ENCODE measurements around the gene SMIM41.

Gene SMIM41

DNA sequence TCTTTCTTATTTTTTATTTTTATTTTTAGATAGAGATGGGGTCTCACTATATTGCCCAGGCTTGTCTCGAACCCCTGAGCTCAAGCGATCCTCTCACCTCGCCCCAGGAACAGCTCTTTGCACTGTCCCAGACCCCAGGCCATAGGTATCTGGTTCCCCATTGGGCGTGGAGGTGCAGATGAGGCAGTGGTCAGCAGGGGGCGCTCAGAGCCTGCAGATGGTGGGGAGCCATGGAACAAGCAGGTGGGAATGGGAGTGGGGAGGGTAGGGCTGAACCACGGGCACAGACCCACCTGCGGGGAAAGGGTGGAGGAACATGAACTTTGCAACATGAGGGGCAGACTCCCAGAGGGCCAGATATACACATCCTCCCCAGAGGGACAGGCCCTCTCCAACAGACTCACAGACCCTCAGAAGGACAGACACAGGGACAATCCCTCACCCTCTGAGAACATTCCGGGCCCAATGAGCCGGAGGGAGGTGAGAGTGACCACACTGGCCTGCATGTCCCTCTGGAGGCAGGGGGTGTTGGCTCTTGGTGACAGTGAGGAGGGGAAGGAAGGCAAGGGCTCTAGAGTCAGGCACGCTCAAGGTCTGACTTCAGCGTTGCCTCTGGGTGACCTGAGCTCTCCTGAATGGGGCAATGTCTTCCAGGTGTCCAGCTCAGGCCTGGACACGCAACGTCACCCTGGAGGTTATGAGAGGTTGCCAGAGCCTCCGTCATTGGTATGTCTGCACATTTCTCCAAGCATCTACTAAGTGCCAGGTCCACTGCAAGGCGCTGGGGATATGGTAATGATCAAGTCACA is 77.5 kb downstream of the SMIM41 start:
- TF ChIP-seq, protein P1, sequence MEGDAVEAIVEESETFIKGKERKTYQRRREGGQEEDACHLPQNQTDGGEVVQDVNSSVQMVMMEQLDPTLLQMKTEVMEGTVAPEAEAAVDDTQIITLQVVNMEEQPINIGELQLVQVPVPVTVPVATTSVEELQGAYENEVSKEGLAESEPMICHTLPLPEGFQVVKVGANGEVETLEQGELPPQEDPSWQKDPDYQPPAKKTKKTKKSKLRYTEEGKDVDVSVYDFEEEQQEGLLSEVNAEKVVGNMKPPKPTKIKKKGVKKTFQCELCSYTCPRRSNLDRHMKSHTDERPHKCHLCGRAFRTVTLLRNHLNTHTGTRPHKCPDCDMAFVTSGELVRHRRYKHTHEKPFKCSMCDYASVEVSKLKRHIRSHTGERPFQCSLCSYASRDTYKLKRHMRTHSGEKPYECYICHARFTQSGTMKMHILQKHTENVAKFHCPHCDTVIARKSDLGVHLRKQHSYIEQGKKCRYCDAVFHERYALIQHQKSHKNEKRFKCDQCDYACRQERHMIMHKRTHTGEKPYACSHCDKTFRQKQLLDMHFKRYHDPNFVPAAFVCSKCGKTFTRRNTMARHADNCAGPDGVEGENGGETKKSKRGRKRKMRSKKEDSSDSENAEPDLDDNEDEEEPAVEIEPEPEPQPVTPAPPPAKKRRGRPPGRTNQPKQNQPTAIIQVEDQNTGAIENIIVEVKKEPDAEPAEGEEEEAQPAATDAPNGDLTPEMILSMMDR (IDR thresholded peaks at IDR 0.05; ENCODE audit: low read depth, low read length, missing control alignments), result peak; percentile 99
- no peaks in the 10 kb centered on the region for H3K27me3 ChIP-seq (replicated peaks)
- in situ Hi-C loops (cut with HindIII; ENCODE audit: low pct_ligation_motif_present, low sequenced_read_pairs), result no loop called here
- H3K4me3 ChIP-seq (ENCODE audit: low read depth, low read length), result no peak overlapping the region
- no peaks in the 10 kb centered on the region for H3K36me3 ChIP-seq (replicated peaks)
- H3K27ac ChIP-seq, result no peak overlapping the region
- DNase-seq, result no peak

DNA sequence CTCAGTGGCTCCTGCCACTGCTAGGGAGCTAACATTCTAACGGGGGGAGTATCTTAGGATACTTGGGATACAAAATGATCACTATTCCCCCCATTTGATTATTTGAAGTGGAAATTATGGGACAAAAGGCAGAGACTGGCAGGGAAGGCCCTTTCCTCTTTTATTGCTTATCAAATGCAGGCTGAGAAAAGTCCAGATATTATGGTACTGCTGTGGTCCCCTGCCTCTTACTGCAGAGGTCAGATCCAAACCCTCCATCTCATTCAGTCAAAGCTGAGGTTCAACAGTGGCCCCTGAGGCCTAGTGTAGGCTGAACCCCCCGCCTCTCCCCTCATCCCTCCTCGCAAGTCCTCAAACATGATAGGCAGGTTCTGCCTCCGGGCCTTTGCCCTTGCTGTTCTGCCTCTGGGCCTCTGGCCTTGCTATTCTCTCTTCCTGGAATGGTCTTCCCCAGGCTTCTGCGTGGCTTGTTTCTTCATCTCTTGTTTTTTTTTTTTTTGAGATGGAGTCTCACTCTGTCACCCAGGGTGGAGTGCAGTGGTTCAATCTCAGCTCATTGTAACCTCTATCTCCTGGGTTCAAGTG is 78.2 kb downstream of the SMIM41 start:
- no peaks in the 10 kb centered on the region for H3K36me3 ChIP-seq (replicated peaks)
- DNase-seq, result no peak
- TF ChIP-seq, protein P1 (IDR thresholded peaks at IDR 0.05; ENCODE audit: low read depth, low read length, missing control alignments), result no peak
- no peak overlapping the region for H3K4me3 ChIP-seq (ENCODE audit: low read depth, low read length)
- H3K27me3 ChIP-seq (replicated peaks), result no peaks in the 10 kb centered on the region
- H3K27ac ChIP-seq, result no peak overlapping the region
- in situ Hi-C loops (cut with HindIII; ENCODE audit: low pct_ligation_motif_present, low sequenced_read_pairs), result no loop called here

Measured in brain microvascular endothelial cell (primary cell).